Activated naive CD4-positive, alpha-beta T cell treated with anti-CD3 and anti-CD28 coated beads, Interleukin-2, amount 50 U/mL, for 24 hours (primary cell): ENCODE results near the gene CD164.

Experiments
- H3K27ac Mint-ChIP-seq: one replicate; pipeline ENCODE4 v1.8.0; 2021; ENCODE audit warnings: mild to moderate bottlenecking, mixed read lengths
- H3K27me3 Mint-ChIP-seq: one replicate; pipeline ENCODE4 v1.8.0; 2021; ENCODE audit warnings: mixed read lengths
- H3K36me3 Mint-ChIP-seq: one replicate; pipeline ENCODE4 v1.8.0; 2021; ENCODE audit warnings: mixed read lengths
- H3K4me1 Mint-ChIP-seq: one replicate; pipeline ENCODE4 v1.8.0; 2021; ENCODE audit warnings: mixed read lengths
- H3K4me3 Mint-ChIP-seq: one replicate; pipeline ENCODE4 v1.8.0; 2021; ENCODE audit warnings: mild to moderate bottlenecking, mixed read lengths
- H3K9me3 Mint-ChIP-seq: one replicate; pipeline ENCODE4 v1.8.0; 2021; ENCODE audit warnings: mixed read lengths

CD164 gene

DNA sequence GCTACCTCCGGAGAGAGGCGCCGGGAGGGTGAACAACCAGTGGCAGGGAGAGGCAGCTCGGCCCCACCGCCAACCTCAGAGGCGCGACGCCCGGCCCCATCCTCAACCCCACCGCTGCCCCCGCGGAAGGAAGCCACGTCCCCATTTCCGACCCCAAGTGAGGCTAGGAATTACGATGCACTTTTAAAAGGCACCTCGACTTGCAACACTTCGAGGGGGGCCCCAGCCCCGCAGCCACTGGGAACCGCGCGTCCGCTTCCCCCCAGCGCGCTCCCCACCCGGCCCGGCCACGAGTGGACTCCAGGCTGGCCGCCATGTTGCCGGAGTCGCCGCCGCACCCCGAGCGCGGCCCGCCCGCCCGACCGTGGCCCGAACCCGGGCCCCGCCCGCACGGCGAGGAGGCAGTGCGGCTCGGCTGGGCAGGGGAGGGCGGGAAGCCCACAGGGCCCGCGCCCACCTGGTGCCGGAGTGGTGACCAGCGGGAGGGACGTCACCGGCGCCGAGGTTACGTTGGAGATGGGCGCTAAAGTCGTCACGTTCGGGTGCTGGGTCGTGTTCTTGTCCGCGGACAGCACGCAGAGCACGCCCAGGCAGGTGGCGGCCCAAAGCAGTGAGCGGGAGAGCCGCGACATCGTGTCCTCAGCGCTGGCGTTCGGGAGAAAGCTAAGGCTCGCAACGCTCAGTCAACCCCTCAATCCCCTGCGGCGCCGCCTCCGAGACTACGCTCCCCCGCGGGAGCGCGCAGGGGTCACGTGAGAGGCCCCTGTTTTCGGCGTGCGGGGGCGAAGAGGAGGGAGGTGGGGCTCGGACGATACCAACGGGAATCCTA lies at the start of gene CD164:
CD164 (minus strand) TSS at position 721 of the 829 bp plus-strand sequence; CDS start at position 632, 89 bp downstream.
- Mint-ChIP-seq H3K9me3 (no peaks in the 10 kb centered on the region), H3K27ac (peak within 1 kb of the TSS; percentile 99), H3K27me3 (no peaks in the 10 kb centered on the region), H3K4me3 (peak within 1 kb of the TSS; percentile 94), H3K4me1 (peaks cover 57% of the 10 kb centered on the region), H3K36me3 (peaks cover 10% of the 10 kb centered on the region)

DNA sequence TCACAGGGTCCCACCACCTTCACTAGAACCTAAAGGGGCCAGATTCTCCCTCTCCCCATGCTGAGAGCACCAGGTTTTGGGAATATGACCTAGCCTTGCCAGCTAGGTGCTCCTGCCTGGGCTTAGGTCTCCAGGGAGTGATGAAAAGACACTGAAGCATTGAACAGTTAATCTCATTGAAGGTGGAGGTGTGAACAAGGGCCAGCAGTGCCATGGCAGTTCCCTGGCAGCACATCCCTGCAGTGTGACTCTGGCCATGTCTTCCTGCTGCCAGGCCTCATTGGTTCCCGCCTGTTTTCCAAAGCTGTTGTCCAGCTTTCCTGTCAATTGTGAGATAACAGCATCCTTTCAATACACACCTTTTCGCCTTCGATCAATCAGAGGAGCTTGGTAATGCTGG lies 47.2 kb upstream of the CD164 start:
- Mint-ChIP-seq H3K4me3 (no peak overlapping the region), H3K36me3 (peaks cover 1% of the 10 kb centered on the region), H3K27ac (no peak overlapping the region), H3K27me3 (no peaks in the 10 kb centered on the region), H3K9me3 (no peaks in the 10 kb centered on the region), H3K4me1 (no peaks in the 10 kb centered on the region)

DNA sequence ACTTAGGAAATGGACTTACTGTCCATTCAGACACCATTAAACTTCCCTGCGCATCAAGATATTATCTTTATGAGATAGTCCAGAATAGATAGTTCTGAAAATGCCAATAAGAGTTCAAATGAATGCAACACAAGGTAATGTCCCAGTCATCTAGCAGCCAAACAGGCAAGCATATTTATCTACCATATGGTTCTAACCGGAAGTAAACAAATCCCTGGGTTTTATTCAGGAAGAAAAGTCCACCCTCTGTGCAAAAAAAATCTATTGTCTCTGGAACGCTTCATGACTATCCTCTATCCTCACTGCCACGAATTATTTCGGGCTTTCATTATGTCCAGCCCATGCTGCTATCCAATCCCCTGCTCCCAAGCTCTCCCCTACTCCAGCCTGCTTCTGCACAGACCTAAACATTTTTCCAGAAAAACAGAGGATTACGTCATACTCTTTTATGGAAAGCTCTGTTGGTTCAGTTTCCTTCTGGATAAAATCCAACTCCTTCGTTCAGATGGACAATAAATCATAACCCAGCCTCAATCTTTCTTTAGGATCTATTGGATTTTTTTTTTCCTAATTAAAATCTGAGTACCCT lies 46.7 kb upstream of the CD164 start:
- H3K4me1 Mint-ChIP-seq: no peaks in the 10 kb centered on the region
- peaks cover 1% of the 10 kb centered on the region for H3K36me3 Mint-ChIP-seq
- no peak overlapping the region for H3K4me3 Mint-ChIP-seq
- H3K27ac Mint-ChIP-seq: no peak overlapping the region
- no peaks in the 10 kb centered on the region for H3K9me3 Mint-ChIP-seq
- H3K27me3 Mint-ChIP-seq: no peaks in the 10 kb centered on the region

DNA sequence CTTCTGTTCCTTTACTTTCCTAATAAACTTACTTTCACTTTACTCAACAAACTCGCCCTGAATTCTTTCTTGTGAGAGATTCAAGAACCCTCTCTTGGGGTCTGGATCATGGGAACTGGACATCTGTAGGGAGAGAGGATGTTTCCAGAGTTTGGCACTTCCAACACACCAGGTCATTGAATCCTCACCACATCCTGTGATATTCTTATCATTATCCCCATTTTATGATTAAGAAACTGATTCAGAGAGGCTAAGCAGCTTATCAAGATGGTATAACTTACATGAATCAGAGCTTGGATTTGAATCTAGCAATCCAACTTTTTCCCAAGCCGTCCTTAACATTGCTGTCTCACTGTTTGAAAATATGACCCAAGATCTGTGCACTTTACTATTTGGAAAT lies 42.7 kb upstream of the CD164 start:
- Mint-ChIP-seq H3K9me3 (no peaks in the 10 kb centered on the region), H3K4me3 (no peak overlapping the region), H3K27me3 (no peaks in the 10 kb centered on the region), H3K36me3 (peaks cover 1% of the 10 kb centered on the region), H3K4me1 (no peaks in the 10 kb centered on the region), H3K27ac (no peak overlapping the region)

DNA sequence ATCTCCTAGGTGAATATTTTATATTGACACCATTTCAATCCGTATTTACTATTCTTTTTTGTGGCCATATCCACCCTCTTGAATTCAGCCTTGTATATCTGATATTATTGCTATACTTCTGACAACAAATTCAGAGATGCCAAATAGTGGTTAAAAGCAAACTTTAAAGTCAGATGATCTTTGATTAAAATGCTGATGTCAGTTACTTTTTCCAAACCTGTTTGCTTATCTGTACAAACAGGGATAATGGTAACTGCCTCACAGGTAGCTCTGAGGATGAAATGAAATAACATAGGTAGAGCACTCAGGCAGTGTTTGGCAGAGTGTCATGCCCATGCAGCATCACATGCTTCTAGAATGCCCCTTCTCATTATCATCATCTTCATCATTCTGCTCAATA lies 38.9 kb upstream of the CD164 start:
- Mint-ChIP-seq H3K27me3 (no peaks in the 10 kb centered on the region), H3K9me3 (no peaks in the 10 kb centered on the region), H3K27ac (no peak overlapping the region), H3K4me3 (no peak overlapping the region), H3K36me3 (no peaks in the 10 kb centered on the region), H3K4me1 (no peaks in the 10 kb centered on the region)

DNA sequence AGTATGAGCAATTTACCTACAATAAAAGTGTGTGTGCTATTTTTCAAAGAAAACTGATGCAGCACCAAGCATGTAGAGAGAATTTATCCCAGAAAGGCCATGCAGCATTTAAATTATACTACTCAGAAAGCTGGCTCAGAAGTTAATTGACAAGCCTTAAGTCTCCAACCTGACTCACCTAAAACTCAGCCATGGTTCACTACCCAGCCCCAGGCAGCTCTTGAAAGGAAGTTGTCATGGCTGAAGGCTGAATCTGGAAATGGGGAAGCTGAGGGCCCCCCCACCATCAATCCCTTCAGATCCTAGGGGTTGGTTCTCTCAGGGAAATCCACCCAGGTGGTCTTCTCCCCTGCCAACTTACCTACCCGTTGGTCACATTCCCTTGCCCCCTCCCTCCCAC lies 38.5 kb upstream of the CD164 start:
- no peaks in the 10 kb centered on the region for H3K4me1 Mint-ChIP-seq

DNA sequence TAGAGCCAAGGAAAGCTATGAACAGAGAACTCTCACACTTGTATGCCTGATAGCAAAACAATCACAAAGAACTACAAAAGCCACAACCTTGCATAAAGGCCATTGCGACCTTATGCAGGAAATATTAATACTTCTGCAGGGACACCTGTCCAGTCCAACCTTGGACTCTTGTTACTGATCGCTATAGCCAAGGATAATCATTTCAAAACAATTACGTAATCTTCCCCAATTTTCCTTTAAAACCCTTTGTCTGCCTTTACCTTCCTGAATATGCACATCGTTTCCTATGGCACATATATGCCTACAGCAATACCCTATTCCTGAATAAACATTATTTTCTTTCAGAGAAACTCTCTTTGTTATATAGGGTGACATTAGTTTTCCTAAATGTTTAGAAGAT lies 35.4 kb upstream of the CD164 start:
- Mint-ChIP-seq H3K9me3 (no peaks in the 10 kb centered on the region), H3K4me3 (no peak overlapping the region), H3K36me3 (no peaks in the 10 kb centered on the region), H3K27ac (no peak overlapping the region), H3K4me1 (no peaks in the 10 kb centered on the region), H3K27me3 (no peaks in the 10 kb centered on the region)

More for the DNA sequence above, 38.5 kb upstream of the CD164 start:
- no peaks in the 10 kb centered on the region for H3K9me3 Mint-ChIP-seq
- no peaks in the 10 kb centered on the region for H3K27me3 Mint-ChIP-seq
- H3K4me3 Mint-ChIP-seq: no peak overlapping the region
- no peak overlapping the region for H3K27ac Mint-ChIP-seq
- no peaks in the 10 kb centered on the region for H3K36me3 Mint-ChIP-seq

DNA sequence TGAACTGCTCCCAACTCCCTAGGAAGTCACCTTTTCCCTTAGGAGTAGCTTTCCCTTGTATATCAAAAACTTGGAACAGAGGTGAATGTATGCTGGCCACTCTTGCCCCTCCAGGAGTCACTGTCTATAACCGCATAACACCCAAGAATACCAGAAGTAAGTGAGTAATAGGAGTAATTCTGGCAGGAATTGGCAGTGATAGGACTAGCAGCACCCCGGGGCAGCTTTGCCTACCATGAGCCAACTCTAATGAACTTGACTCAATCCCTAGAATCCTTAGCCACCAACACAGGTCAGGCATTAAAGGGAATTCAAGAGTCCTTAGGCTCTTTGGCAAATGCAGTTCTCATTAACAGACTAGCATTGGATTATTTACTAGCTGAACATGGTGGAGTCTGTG lies 28.8 kb upstream of the CD164 start:
- H3K4me1 Mint-ChIP-seq: no peaks in the 10 kb centered on the region

DNA sequence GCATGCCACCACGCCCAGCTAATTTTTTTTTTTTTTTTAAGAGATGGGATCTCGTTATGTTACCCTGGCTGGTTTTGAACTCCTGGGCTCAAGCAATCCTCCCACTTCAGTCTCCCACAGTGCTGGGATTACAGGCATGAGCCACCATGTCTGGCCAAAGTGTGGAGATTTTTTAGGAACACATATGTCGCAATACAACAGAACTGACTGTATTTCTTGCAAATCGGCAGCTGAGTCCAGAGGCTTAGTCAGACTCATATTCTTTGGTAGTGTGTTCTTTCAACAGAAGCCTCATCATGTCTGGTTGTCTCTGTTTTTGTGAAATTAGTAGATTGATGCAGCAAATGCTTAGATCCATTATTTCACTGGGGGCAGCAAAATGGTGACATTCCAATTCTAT lies 23.9 kb upstream of the CD164 start:
- H3K4me1 Mint-ChIP-seq: no peaks in the 10 kb centered on the region
- H3K27ac Mint-ChIP-seq: no peak overlapping the region
- no peaks in the 10 kb centered on the region for H3K27me3 Mint-ChIP-seq

More for the DNA sequence above, 28.8 kb upstream of the CD164 start:
- H3K27me3 Mint-ChIP-seq: no peaks in the 10 kb centered on the region
- no peaks in the 10 kb centered on the region for H3K9me3 Mint-ChIP-seq
- H3K36me3 Mint-ChIP-seq: no peaks in the 10 kb centered on the region
- H3K4me3 Mint-ChIP-seq: no peak overlapping the region
- H3K27ac Mint-ChIP-seq: no peak overlapping the region

DNA sequence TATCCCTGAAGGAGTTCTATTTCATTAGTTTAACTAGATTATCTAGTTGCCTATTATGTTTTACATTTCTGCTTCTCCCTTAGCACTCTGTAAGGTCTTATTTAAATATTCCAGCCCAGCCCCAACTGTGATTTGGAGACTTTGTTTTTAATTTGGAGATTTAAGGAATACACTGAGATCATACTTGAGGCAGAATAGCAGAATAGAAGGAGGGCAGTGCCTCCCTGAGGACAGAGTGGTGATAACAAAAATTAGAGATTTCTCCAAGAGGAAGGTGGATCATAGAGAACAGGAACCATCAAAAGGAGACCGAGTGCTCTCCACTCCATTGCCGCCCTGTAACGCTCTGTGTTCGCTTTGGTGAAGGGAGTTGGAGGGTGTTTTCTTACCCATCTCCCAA lies 14.8 kb upstream of the CD164 start:
- Mint-ChIP-seq H3K27ac (no peak overlapping the region), H3K9me3 (no peaks in the 10 kb centered on the region), H3K36me3 (peaks cover 2% of the 10 kb centered on the region), H3K4me3 (no peak overlapping the region), H3K27me3 (no peaks in the 10 kb centered on the region), H3K4me1 (no peaks in the 10 kb centered on the region)

More for the DNA sequence above, 23.9 kb upstream of the CD164 start:
- Mint-ChIP-seq H3K9me3 (no peaks in the 10 kb centered on the region), H3K4me3 (no peak overlapping the region), H3K36me3 (no peaks in the 10 kb centered on the region)

DNA sequence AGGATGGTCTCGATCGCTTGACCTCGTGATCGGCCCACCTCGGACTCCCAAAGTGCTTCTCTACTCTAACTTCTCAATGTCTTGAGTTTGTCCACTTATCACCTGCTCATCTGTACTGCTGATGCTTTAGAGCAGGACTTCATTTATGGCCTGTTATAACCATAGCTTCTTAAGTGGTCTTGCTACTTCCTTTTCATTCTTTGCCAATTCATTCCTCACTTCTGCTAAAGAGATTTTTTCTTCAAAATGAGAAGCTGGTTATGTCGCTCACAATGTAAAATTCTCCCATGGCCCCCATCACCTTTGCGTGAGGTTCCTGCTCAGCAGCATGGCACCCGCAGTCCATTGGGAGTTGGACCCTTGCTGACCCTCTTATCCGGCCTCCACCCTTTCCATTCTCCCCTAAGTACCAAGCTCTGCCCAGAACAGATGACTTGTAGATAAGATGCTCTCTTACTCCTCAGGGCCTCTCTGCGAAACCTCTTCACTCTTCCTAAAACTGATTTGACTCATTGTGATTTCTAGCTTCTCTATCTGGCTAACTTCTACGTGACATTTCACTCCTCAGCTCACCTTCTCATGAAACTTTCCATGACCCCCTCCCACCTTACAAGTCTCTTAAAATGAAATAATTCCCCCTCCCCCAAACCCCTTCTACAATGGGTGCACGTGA lies 13.9 kb upstream of the CD164 start:
- Mint-ChIP-seq H3K4me3 (no peak overlapping the region), H3K27ac (no peak overlapping the region), H3K36me3 (peaks cover 2% of the 10 kb centered on the region), H3K4me1 (no peaks in the 10 kb centered on the region), H3K27me3 (no peaks in the 10 kb centered on the region), H3K9me3 (no peaks in the 10 kb centered on the region)

DNA sequence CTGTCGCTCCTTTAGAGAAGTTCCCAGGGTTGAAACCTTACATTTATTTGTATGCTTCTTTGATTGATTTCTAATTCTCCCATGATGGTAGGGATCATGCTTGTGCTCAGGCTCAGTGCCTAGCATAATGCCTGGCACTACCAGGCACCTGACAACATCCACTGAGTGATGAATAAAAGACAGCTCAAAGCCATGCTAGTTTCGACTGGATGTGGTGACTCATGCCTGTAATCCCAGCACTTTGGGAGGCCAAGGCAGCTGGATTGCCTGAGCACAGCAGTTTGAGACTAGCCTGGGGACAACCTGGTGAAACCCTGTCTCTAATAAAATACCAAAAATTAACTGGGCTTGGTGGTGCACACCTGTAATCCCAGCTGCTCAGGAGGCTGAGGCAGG lies 11.6 kb upstream of the CD164 start:
- H3K9me3 Mint-ChIP-seq: no peaks in the 10 kb centered on the region
- peaks cover 6% of the 10 kb centered on the region for H3K4me1 Mint-ChIP-seq
- peaks cover 2% of the 10 kb centered on the region for H3K36me3 Mint-ChIP-seq
- no peak overlapping the region for H3K4me3 Mint-ChIP-seq
- no peaks in the 10 kb centered on the region for H3K27me3 Mint-ChIP-seq
- H3K27ac Mint-ChIP-seq: no peak overlapping the region

DNA sequence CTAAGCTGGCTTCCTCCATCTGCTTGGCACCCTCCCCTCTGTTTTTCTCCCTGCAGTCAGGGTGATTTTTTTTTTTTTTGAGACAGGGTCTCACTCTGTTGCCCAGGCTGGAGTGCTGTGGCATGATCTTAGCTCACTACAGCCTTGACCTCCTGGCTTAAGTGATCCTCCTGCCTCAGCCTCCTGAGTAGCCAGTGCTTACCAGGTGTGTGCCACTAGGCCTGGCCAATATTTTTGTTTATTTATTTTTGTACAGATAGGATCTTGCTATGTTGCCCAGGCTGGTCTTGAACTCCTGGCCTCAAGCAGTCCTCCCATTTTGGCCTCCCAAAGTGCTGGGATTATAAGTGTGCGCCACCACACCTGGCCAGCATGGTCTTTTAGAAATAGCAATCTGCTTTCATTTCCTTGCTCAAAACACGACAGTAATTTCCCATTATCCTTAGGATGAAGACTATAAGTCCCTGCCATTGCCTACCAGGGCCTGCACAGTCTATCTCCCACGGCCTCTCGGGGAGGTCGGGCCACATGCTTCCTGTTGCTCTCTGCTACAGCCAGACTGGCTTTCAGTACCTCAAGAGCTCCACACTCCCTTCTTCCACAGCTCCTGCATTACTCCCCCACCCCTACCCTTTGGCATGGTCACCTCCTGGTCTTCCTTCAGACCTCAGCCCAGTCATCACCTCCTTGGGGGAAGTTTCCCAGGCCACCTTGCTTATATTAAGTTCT lies 11.1 kb upstream of the CD164 start:
- Mint-ChIP-seq H3K4me3 (no peak overlapping the region), H3K27ac (no peak overlapping the region), H3K36me3 (peaks cover 2% of the 10 kb centered on the region), H3K27me3 (no peaks in the 10 kb centered on the region), H3K4me1 (peaks cover 6% of the 10 kb centered on the region), H3K9me3 (no peaks in the 10 kb centered on the region)

DNA sequence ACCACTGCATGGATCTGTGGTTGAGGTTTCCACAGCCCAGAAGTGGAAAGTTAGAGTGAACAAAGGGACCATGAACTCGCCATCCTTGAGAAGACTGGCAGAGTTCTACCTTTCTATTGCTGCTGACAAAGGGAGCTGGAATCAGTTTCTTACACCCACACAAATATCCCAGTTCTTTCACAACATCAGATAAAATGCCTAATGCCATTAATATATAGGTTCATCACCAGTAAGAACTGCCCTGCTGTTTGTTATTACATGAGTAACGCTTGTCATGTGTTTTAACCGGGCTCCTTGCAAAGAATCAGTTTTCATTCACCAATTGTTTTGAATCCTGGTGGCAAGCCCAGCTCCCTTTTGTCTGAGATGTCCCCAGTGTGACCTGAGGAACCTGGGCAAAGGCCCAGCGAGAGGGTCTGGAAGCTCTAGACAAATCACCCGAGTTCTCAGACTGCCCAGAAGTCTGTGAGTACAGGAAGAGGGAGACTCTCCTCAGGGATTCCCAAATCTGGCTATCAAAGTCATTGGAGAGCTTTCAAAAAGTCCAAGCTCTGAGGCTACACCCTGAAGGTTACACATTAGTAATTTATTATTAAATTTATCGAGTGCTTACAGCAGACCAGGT lies 7.5 kb upstream of the CD164 start:
- H3K27me3 Mint-ChIP-seq: no peaks in the 10 kb centered on the region
- no peak overlapping the region for H3K27ac Mint-ChIP-seq
- no peak overlapping the region for H3K4me3 Mint-ChIP-seq
- H3K9me3 Mint-ChIP-seq: no peaks in the 10 kb centered on the region
- H3K4me1 Mint-ChIP-seq: peaks cover 14% of the 10 kb centered on the region
- peaks cover 2% of the 10 kb centered on the region for H3K36me3 Mint-ChIP-seq

DNA sequence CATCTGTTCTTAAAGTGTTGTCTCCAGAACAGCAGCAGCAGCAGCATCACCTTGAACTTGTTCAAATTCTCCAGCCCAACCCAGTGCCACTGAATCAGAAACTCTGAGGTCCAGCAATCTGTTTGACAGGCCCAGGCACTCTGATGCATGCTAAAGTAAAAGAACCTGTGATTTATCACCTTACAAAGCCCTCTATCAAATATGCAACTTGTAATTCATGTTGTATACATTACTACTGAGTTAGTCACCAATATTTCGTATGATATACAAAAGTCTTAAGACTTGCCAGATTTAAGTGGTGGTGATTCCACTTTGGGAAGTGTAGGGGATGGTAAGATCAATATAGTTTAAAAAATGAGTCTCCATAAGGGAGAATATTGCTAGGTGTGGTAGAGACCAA lies 6.0 kb upstream of the CD164 start:
- Mint-ChIP-seq H3K4me1 (peaks cover 26% of the 10 kb centered on the region), H3K4me3 (no peak overlapping the region), H3K27ac (no peak overlapping the region), H3K27me3 (no peaks in the 10 kb centered on the region), H3K9me3 (no peaks in the 10 kb centered on the region), H3K36me3 (no peaks in the 10 kb centered on the region)
